Stimulated activated CD4-positive, alpha-beta T cell treated with anti-CD3 and anti-CD28 coated beads, TNF-alpha, amount 100 ng/mL, for 1 hour (primary cell): Measurements from ENCODE around the gene MUC3A.

Experiments used
- DNase-seq, 3 donors: peaks; one replicate each; pipeline ENCODE4 v3.0.0-alpha.2; 2020; ENCODE audit warnings: low read depth in 3 of 3, low spot score in 1 of 3

The MUC3A gene

DNA sequence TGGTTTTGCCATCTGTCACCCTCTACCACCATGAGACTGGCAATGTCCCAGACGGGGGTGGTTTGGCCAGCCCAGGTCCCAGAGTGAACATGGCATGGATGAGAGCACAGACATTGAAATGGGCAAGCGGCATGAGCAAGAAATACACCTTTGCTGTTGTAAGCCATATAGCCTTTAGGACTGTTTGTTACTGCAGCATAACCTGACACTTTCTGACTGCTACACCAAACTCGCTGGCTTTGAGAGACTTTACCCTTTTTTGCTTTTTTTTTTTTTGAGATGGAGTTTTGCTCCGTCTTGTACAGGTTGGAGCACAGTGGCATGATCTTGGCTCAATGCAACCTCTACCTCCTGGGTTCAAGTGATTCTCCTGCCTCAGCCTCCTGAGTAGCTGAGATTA is 5.2 kb upstream of the MUC3A start:
- no peak for DNase-seq

DNA sequence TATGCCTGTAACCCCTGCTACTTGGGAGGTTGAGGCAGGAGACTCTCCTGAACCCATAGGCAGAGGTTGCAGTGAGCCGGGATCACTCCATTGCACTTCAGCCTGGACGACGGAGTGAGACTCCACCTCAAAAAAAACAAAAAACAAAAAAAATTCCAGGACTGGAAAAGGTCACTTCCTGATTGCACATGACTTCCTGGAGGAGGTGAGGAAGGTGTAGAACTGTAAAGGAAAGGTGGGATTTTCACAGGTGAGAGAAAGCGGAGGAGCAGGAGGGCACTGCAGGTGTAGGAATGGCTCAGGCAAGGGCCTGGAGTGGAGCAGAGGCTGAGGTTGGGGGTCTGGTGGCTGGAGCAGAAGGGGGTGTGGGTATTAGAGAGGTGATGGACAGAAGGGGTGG is 3.2 kb upstream of the MUC3A start:
- DNase-seq, result no peak

DNA sequence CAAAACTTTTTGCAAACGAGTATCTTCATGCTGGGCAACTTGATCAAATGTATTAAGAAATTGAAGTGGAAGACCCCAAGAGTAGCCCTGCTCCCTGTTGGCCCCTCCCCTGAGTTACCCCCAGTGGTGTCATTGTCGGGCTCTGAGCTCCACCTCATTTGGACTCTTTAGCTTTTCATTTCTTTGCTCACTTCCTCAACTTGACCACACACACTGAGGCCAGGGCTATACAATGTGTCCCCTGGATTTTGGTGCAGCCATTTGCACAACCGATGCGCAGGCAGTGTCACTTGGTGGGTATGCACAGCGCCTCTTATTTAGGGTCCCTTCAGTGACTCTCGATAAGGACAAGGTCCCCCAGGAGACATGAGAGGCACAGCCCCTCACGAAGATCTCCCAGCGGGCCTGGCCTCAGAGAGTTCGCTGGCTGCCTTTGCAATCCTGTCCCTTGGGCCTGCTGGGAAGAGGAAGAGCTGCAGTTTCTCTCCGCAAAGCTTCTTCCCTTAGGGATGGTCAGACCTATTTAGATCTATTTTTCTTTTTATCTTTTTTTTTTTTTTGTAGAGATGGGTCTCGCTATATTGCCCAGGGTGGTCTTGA is 2.5 kb upstream of the MUC3A start:
- no peak for DNase-seq

DNA sequence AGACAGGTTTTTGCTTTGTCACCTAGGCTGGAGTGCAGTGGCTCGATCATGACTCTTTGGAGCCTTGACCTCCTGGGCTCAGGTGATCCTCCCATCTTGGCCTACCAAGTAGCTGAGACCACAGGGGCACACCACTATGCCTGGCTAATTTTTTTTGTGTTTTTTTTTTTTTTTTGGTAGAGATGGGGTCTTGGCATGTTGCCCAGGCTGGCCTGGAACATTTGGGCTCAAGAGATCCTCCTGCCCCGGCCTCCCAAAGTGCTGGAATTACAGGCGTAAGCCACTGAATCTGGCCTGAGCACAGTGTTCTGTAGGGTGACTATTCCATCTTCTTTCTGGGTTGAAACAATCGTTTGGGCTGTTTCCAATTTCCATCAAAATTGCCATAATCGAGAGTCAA is 1.5 kb upstream of the MUC3A start:
- DNase-seq, result no peak

DNA sequence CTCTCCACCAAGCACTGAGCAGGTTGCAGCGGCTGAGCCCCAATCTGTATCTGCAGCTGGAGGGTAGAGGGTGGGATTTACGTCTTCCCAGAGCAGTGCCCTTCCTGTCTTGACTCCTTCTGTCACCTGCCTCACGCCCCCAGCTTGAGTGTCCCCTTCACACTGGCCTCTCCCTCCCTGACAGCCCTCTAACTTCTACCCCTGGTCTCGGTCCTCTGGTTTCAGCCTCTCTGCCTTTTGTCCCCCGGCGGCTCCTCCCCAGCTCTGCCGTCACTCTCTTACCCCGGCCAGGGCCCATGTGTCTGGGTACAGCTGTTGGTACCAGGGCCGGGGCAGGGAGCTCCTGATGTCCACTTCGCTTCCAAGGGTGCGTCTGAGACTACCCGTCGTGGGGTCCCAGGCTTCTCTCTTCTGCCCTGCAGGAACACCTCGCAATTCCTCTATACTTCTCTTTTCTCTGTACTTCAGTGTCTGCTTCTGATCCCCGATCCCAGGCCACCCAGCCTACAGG is 654 bp downstream of the MUC3A start:
- no peak for DNase-seq

DNA sequence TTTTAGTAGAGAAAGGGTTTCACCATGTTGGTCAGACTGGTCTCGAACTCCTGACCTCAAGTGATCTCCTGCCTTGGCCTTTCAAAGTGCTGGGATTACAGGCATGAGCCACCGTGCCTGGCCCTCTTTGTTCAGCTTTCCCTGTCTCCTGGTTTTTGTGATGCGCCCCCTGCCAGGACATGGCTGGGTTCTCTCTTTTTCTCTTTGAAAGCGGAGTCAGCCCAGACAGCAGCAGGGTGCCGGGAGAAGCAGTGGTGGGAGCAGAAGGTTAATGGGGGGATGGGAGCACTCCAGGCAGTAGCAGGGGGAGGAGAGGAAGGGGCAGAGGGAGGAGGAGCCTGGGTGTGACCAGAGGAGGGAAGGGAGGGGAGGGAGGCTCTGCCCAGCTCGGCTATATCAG is 1.8 kb downstream of the MUC3A start:
- no peak for DNase-seq

DNA sequence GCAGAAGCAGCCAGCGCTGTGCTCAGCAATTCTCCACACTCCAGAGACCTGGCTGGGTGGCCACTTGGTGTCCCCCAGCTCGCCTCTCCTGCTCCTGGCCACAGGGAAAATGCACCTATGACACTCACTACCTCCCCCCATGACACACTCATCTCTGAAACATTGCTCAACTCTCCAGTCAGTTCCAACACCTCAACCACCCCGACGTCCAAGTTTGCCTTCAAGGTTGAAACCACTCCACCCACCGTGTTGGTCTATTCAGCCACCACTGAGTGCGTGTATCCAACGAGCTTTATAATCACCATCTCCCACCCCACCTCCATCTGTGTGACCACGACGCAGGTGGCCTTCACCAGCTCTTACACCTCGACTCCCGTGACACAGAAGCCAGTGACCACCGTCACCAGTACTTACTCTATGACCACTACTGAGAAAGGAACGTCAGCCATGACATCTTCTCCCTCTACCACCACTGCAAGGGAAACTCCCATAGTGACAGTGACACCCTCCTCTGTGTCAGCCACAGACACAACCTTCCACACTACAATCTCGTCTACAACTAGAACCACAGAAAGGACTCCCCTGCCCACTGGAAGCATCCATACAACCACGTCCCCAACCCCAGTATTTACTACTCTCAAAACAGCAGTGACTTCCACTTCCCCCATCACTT is 2.7 kb downstream of the MUC3A start:
- no peak for DNase-seq

DNA sequence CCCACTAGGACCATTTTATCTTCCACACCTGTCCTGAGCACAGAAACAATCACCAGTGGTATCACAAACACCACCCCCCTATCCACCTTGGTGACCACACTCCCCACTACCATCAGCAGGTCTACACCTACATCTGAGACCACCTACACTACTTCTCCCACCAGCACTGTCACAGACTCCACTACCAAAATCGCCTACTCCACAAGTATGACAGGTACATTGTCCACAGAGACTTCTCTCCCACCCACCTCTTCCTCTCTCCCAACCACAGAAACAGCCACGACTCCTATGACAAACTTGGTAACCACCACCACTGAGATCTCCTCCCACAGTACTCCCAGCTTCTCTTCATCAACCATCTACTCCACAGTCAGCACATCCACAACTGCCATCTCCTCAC is 3.3 kb downstream of the MUC3A start:
- no peak for DNase-seq

DNA sequence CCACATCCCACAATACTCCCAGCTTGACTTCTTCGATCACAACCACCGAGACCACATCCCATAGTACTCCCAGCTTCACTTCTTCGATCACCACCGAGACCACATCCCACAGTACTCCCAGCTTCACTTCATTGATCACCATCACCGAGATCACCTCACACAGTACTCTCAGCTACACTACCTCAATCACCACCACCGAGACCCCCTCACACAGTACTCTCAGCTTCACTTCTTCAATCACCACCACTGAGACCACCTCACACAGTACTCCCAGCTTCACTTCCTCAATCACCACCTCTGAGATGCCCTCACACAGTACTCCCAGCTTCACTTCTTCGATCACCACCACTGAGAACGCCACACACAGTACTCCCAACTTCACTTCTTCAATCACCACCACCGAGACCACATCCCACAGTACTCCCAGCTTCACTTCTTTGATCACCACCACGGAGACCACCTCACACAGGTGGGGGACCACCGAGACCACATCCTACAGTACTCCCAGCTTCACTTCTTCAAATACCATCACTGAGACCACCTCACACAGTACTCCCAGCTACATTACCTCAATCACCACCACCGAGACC is 8.6 kb downstream of the MUC3A start:
- DNase-seq, result no peak

DNA sequence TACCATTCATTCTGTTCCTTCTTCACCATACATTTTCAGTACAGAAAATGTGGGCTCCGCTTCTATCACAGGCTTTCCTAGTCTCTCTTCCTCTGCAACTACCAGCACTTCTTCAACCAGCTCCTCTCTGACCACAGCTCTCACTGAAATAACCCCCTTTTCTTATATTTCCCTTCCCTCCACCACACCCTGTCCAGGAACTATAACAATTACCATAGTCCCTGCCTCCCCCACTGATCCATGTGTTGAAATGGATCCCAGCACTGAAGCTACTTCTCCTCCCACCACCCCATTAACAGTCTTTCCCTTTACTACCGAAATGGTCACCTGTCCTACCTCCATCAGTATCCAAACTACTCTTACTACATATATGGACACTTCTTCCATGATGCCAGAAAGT is 10.6 kb downstream of the MUC3A start:
- no peak for DNase-seq

DNA sequence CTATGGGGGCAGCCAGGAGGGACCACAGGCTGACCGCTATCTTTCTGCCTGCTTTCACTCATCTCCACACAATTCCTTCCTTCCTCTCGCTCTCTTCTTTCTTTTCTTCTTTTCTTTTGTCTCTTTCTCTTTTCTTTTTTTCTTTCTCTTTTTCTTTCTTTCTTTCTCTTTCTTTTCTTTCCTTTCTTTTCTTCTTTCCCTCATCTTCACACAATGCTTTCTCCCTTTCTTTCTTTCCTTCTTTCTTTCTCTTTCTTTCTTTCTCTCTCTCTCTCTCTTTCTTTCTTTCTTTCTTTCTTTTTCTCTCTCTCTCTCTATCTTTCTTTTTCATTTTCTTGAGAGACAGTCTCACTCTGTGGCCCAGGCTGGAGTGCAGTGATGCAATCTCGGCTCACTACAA is 13.2 kb downstream of the MUC3A start:
- DNase-seq, result no peak

DNA sequence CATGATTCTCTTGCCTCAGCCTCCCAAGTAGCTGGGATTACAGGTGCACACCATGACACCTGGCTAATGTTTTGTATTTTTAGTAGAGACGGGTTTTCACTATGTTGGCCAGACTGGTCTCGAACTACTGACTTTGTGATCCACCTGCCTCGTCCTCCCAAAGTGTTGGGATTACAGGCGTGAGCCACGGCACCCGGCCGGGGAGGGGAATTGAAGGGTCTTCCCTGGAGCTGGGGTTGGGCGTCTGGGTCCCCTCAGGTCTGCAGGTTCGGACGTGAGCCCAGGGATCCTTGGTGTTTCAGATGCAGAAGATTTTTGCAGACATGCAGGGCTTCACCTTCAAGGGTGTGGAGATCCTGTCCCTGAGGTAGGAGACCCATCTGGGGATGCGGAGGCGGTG is 14.1 kb downstream of the MUC3A start:
- DNase-seq, result no peak

DNA sequence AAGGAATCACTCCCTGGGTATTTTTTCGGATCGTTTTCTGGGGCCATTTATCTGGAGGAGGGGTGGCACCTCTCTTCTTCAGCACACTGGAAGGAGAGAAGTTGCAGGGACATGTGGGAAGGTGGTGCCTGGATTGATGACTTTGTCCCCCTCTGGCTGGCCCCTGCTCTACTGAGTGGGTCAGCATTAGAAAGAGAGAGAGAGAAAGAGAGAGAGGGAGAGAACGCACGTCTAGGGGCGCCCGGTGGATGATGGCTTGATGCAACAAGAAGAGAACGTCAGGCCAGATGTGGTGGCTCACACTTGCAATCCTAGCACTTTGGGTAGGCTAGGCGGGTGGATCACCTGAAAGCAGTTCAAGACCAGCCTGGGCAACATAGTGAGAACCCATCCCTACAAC is 14.5 kb downstream of the MUC3A start:
- no peak for DNase-seq

DNA sequence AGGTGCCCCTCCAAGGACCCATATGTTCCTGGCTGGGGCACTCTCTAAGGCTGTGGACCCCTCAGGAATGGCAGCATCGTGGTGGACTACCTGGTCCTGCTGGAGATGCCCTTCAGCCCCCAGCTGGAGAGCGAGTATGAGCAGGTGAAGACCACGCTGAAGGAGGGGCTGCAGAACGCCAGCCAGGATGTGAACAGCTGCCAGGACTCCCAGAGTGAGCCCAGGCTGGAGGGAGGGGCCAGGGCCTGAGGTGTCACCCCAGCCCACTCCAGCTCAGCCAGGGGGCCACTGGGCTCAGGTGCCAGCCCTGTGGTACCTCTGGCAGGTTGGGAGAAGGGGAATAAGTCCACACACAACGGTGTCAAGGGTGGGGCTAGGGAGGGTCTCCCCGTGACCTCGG is 15.3 kb downstream of the MUC3A start:
- no peak for DNase-seq

DNA sequence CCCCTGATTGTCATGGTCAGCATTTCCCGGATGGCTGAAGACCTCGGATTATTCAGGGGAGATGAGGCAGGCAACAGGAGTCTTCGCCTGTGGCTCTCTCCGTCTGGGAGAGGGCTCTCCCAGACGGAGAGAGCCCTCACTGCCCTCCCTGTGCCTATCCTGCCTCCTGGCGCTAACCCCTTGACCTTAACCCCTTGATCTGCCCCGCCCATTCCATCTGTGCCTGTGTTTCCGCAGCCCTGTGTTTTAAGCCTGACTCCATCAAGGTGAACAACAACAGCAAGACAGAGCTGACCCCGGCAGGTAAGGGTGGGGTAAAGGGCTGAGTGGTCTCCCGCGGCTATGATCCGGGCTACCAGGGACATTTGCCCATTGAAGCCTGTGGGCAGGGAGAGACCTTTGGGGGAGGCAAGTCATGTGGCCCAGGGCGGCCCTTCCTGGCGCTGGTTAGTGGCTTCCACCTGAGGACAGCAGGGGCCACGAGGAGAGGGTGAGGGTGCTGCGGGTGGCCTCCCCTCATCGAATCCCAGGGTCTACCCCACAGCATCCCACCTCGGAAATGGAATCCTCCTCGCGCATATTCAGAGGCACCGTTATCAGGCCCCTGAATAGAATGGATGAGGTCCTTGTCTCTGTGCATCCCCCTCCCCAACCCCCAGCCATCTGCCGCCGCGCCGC is 15.8 kb downstream of the MUC3A start:
- DNase-seq, result no peak

DNA sequence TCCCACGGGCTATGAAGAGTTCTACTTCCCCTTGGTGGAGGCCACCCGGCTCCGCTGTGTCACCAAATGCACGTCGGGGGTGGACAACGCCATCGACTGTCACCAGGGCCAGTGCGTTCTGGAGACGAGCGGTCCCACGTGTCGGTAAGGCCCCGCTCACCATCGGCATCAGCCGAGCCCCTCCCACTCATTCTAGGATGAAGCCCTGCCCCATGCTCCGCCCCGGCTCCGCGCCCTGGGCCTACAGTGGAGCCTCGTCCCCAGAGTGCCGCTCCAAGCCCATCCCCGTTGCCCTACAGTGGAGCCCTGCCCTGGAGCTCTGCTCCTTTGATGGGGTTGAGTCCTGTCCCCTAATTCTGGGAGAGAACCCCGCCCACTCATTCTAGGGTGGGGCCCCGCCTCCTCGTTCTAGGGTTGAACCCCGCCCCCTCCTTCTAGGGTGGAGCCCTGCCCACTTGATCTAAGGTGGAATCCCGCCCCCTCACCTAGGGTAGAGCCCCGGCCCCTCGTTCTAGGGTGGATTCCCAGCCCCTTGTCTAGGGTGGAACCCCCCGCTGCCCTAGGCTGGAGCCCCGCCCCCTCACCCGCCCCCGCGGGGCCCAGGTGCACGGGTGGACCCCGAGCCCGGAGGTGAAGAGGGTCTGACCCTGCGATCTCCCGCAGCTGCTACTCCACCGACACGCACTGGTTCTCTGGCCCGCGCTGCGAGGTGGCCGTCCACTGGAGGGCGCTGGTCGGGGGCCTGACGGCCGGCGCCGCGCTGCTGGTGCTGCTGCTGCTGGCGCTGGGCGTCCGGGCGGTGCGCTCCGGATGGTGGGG is 16.6 kb downstream of the MUC3A start:
- DNase-seq, result peak in 2 of 3 donors; percentile 38 to 64

DNA sequence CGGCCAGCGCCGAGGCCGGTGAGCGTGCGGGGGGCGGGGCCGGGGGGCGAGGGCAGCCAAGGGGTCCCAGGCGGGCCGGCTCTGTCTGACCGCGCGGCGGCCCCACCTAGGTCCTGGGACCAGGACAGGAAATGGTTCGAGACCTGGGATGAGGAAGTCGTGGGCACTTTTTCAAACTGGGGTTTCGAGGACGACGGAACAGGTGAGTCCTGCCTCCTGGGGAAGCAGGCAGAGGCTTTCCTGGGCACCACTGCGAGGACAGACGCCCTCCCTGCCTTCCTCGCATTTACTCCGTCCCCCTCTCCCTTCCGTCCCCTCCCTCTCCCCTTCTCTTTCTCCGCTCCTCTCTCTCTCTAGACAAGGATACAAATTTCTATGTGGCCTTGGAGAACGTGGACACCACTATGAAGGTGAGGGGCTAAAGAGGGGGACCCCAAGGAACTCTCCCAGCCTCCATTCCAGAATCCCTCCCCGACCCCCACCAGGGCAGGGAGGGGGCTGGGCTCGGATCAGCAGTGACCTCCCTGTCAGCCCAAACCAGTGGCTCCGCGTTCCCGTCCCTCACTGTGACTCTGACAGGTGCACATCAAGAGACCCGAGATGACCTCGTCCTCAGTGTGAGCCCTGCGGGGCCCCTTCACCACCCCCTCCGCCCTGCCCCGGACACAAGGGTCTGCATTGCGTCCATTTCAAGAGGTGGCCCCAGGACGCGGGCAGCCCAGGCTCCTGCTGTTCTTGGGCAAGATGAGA is 17.4 kb downstream of the MUC3A start:
- no peak for DNase-seq

DNA sequence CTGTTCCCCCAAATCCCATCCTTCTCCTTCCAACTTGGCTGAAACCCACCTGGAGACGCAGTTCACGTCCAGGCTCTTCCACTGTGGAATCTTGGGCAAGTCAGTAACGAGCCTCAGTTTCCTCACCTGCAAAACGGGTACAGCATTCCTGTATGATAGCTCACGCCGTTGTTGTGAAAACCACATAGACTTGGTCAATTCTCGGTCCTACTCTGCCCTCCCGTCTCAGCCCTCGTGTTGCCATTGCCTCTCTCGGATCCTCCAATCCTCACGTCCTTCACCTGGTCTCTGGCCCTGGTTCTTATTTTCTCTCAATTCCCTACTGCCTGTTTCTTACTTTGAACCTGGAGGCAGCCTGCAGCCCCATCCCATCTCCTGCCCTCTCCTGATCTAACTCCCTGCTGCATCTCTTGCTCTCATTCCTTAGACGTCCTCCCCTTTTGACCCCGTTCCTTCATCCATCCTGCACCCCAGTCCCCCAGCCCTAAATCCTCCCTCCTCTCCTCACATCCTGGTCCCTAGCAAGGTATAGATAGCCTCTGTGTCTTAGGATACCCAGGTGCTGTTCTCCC is 18.0 kb downstream of the MUC3A start:
- no peak for DNase-seq

DNA sequence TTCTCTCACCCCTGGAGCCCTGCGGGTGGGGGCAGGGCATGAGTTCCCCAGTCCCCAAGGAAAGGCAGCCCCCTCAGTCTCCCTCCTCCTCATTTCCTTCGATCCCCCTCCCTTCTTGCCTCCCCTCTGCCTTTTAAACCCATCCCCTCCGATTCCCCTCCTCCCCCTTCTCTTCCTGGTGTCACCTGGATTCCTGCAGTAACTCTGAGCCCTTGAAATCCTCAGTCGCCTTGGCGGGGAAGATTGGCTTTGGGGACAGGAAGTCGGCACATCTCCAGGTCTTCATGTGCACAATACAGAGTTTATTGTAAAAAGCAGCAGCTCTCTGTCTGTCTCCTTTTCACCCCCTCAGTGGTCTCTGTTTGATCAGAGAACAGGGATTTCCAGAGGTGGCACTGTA is 18.7 kb downstream of the MUC3A start:
- no peak for DNase-seq

DNA sequence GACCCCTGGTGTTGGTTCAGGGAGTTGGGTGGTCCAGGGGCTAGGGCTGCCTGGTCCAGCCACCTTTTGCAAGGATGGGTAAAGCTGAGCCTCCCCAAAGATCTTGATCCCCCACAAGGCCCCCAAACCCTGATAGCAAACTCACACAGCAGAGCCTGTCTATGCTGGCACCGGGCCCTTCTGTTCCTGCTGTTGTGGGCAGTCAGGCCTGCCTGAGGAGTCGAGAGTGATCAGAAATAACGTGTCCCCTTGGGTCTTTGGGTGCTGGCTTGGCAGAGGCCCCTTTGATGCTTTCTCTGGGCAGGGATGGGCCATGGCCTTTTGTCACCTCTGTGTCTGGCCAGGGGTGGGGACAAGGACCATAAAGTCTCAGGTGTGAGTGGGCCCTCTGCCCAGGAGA is 19.3 kb downstream of the MUC3A start:
- no peak for DNase-seq
